ENCODE data around the gene IFNGR1. TPM values are rescaled to one million over a fixed set of nuclear protein-coding genes. Genes with fewer than 3 reads are reported as not detected.
A peak's percentile ranks its signal among the peaks of the same experiment; 100 is the strongest.
"Not testable (repeated sequence)": the region's sequence is repeated elsewhere in the genome, so short reads cannot be mapped to it uniquely, and the experiment has no call there.

IFNGR1 gene
- 115 TPM for total RNA-seq
- long read RNA-seq, transcript IFNGR1-201 (7 exons, 2,139 nt), result major isoform, 309 of 334 reads
- long read RNA-seq, transcript IFNGR1-207 (7 exons, 2,492 nt), result minor isoform, 11 of 334 reads
- long read RNA-seq, partial matches to known transcripts, result 1 of 334 reads
- long read RNA-seq, other reads (novel, unspliced or antisense), result 11 of 334 reads

- ATAC-seq, result peak; percentile 94
- DNase-seq, result peak; percentile 99
- intact Hi-C loops (cut with micrococcal nuclease), result no loop called here
Measured at GRCh38 chr6:137218917-137219663, at the start of gene IFNGR1. TSS of gene IFNGR1 (minus strand) at chr6:137219385. CDS start at chr6:137219327, 58 bp downstream.

- intact Hi-C loops (cut with micrococcal nuclease), result no loop called here
- ATAC-seq (no peak), DNase-seq (no peak)
Measured at GRCh38 chr6:137268911-137269310, 49.7 kb upstream of the IFNGR1 start.

- intact Hi-C loops (cut with micrococcal nuclease), result no loop called here
Measured at GRCh38 chr6:137266309-137266586, 47.1 kb upstream of the IFNGR1 start.

GRCh38 chr6:137265561-137266308, 46.5 kb upstream of the IFNGR1 start:
- intact Hi-C loops (cut with micrococcal nuclease), result no loop called here
- ATAC-seq, result peak; percentile 42
- no peak for DNase-seq

More at GRCh38 chr6:137266309-137266586, 47.1 kb upstream of the IFNGR1 start:
- DNase-seq (no peak), ATAC-seq (no peak)

GRCh38 chr6:137264311-137265075, 45.3 kb upstream of the IFNGR1 start:
- intact Hi-C loops (cut with micrococcal nuclease), result no loop called here
- peak; percentile 35 for ATAC-seq
- peak; percentile 60 for DNase-seq

GRCh38 chr6:137261761-137262160, 42.6 kb upstream of the IFNGR1 start:
- intact Hi-C loops (cut with micrococcal nuclease), result no loop called here
- no peak for DNase-seq
- ATAC-seq, result peak; percentile 9

- no peak for DNase-seq
- ATAC-seq, result peak; percentile 60
- intact Hi-C loops (cut with micrococcal nuclease), result no loop called here
Measured at GRCh38 chr6:137261361-137261760, 42.2 kb upstream of the IFNGR1 start.

GRCh38 chr6:137260217-137260616, 41.0 kb upstream of the IFNGR1 start:
- no peak for DNase-seq
- no peak for ATAC-seq
- intact Hi-C loops (cut with micrococcal nuclease), result no loop called here

- intact Hi-C loops (cut with micrococcal nuclease), result no loop called here
- DNase-seq (no peak), ATAC-seq (no peak)
Measured at GRCh38 chr6:137259349-137259748, 40.2 kb upstream of the IFNGR1 start.

- DNase-seq, result no peak
- no peak for ATAC-seq
- intact Hi-C loops (cut with micrococcal nuclease), result no loop called here
Measured at GRCh38 chr6:137258170-137258569, 39.0 kb upstream of the IFNGR1 start.

GRCh38 chr6:137256350-137257103, 37.3 kb upstream of the IFNGR1 start:
- DNase-seq, result no peak
- intact Hi-C loops (cut with micrococcal nuclease), result no loop called here
- no peak for ATAC-seq

- intact Hi-C loops (cut with micrococcal nuclease), result no loop called here
- no peak for DNase-seq
- no peak for ATAC-seq
Measured at GRCh38 chr6:137254966-137255365, 35.8 kb upstream of the IFNGR1 start.

GRCh38 chr6:137254430-137254829, 35.2 kb upstream of the IFNGR1 start:
- ATAC-seq; intact Hi-C loops (cut with micrococcal nuclease); DNase-seq: not testable (repeated sequence)

- DNase-seq, result no peak
Measured at GRCh38 chr6:137248702-137249101, 29.5 kb upstream of the IFNGR1 start.

GRCh38 chr6:137247724-137248123, 28.5 kb upstream of the IFNGR1 start:
- ATAC-seq (no peak), DNase-seq (no peak)
- intact Hi-C loops (cut with micrococcal nuclease), result no loop called here

More at GRCh38 chr6:137248702-137249101, 29.5 kb upstream of the IFNGR1 start:
- peak; percentile 64 for ATAC-seq
- intact Hi-C loops (cut with micrococcal nuclease), result no loop called here

- DNase-seq, result no peak
- no peak for ATAC-seq
- intact Hi-C loops (cut with micrococcal nuclease), result no loop called here
Measured at GRCh38 chr6:137246791-137247202, 27.6 kb upstream of the IFNGR1 start.

GRCh38 chr6:137246164-137246563, 27.0 kb upstream of the IFNGR1 start:
- intact Hi-C loops (cut with micrococcal nuclease), result no loop called here
- ATAC-seq (no peak), DNase-seq (no peak)

GRCh38 chr6:137241481-137242038, 22.4 kb upstream of the IFNGR1 start:
- DNase-seq (no peak), ATAC-seq (no peak)
- intact Hi-C loops (cut with micrococcal nuclease), result no loop called here

- ATAC-seq (peak; percentile 85), DNase-seq (peak; percentile 54)
- intact Hi-C loops (cut with micrococcal nuclease), result no loop called here
Measured at GRCh38 chr6:137240168-137240567, 21.0 kb upstream of the IFNGR1 start.
